ENCODE data around the gene LARGE1. TPM values are rescaled to one million over a fixed set of nuclear protein-coding genes. Genes with fewer than 3 reads are reported as not detected.

Gene LARGE1
- polyA plus RNA-seq, 3 donors = 0.05 to 0.13 TPM; not detected in 1

GRCh38 chr22:33353502-33353901 is 566.8 kb downstream of the LARGE1 start:
- H3K27ac ChIP-seq (ENCODE audit: low read depth in 1 of 2, low read length in 2 of 2) = no peak overlapping the region
- Mint-ChIP-seq H3K4me1 (no peaks in the 10 kb centered on the region), H3K4me3 (no peak overlapping the region), H3K36me3 (no peaks in the 10 kb centered on the region), H3K27ac (no peak overlapping the region), H3K9me3 (peaks cover 5 to 28% (median 12%) of the 10 kb centered on the region in 7 donors), H3K27me3 (ENCODE audit: low read depth in 3 of 3) (no peaks in the 10 kb centered on the region)
- 100% methylated on average over 4 of the region's 4 CpGs for WGBS (ENCODE audit: insufficient coverage)
- H4K20me1 ChIP-seq (ENCODE audit: insufficient read depth, low read length) = no peaks in the 10 kb centered on the region
- no peak overlapping the region for H3K9ac ChIP-seq (ENCODE audit: insufficient read depth, low read length, poor library complexity, severe bottlenecking)
- no peak overlapping the region for H3K4me3 ChIP-seq (replicated peaks in 1 of 3; ENCODE audit: low read depth in 2 of 3, low read length in 3 of 3)
- no peaks in the 10 kb centered on the region for H3K4me1 ChIP-seq (ENCODE audit: control insufficient read depth in 1 of 2, insufficient read depth in 2 of 2, low read length in 2 of 2)
- peaks cover 16 to 24% of the 10 kb centered on the region in 2 donors for H3K9me3 ChIP-seq (replicated peaks in 1 of 2; ENCODE audit: control insufficient read depth in 1 of 2, insufficient read depth in 1 of 2, low read length in 2 of 2)
- no peak for TF ChIP-seq CTCF (IDR thresholded peaks at IDR 0.05)
- H3K79me2 ChIP-seq (ENCODE audit: insufficient read depth, low read length) = no peaks in the 10 kb centered on the region
- intact Hi-C loops (cut with micrococcal nuclease) = no loop called here
- no peak for DNase-seq
- H3K4me2 ChIP-seq (replicated peaks; ENCODE audit: extremely low read depth, low read length, poor library complexity, severe bottlenecking) = no peak overlapping the region
- no peak overlapping the region for H2AFZ ChIP-seq (ENCODE audit: insufficient read depth, low read depth, low read length, poor library complexity, severe bottlenecking)
- H3K27me3 ChIP-seq (ENCODE audit: control insufficient read depth in 2 of 2, insufficient read depth in 2 of 2, low read length in 2 of 2) = no peaks in the 10 kb centered on the region
- no peaks in the 10 kb centered on the region for H3K36me3 ChIP-seq (replicated peaks in 1 of 2; ENCODE audit: control insufficient read depth in 1 of 2, insufficient read depth in 2 of 2, low read length in 2 of 2)

- intact Hi-C loops (cut with micrococcal nuclease) = no loop called here
- H3K9ac ChIP-seq (ENCODE audit: insufficient read depth, low read length, poor library complexity, severe bottlenecking) = no peak overlapping the region
These were observed 567.5 kb downstream of the LARGE1 start for GRCh38 chr22:33352768-33353167.

More at GRCh38 chr22:33352768-33353167, 567.5 kb downstream of the LARGE1 start:
- Mint-ChIP-seq H3K36me3 (no peaks in the 10 kb centered on the region), H3K27me3 (ENCODE audit: low read depth in 3 of 3) (no peaks in the 10 kb centered on the region), H3K4me1 (no peaks in the 10 kb centered on the region), H3K27ac (no peak overlapping the region), H3K4me3 (no peak overlapping the region), H3K9me3 (peaks cover 6 to 27% (median 15%) of the 10 kb centered on the region in 7 donors)
- H3K9me3 ChIP-seq (replicated peaks in 1 of 2; ENCODE audit: control insufficient read depth in 1 of 2, insufficient read depth in 1 of 2, low read length in 2 of 2) = peaks cover 18 to 27% of the 10 kb centered on the region in 2 donors
- H3K36me3 ChIP-seq (replicated peaks in 1 of 2; ENCODE audit: control insufficient read depth in 1 of 2, insufficient read depth in 2 of 2, low read length in 2 of 2) = no peaks in the 10 kb centered on the region
- H2AFZ ChIP-seq (ENCODE audit: insufficient read depth, low read depth, low read length, poor library complexity, severe bottlenecking) = no peak overlapping the region
- H3K4me2 ChIP-seq (replicated peaks; ENCODE audit: extremely low read depth, low read length, poor library complexity, severe bottlenecking) = no peak overlapping the region
- no peak overlapping the region for H3K4me3 ChIP-seq (replicated peaks in 1 of 3; ENCODE audit: low read depth in 2 of 3, low read length in 3 of 3)
- H3K27ac ChIP-seq (ENCODE audit: low read depth in 1 of 2, low read length in 2 of 2) = no peak overlapping the region
- no peaks in the 10 kb centered on the region for H3K79me2 ChIP-seq (ENCODE audit: insufficient read depth, low read length)
- no peaks in the 10 kb centered on the region for H3K4me1 ChIP-seq (ENCODE audit: control insufficient read depth in 1 of 2, insufficient read depth in 2 of 2, low read length in 2 of 2)
- DNase-seq = no peak
- H4K20me1 ChIP-seq (ENCODE audit: insufficient read depth, low read length) = no peaks in the 10 kb centered on the region
- WGBS (ENCODE audit: insufficient coverage) = no CpG with 5 or more reads among the region's 1 CpG
- no peaks in the 10 kb centered on the region for H3K27me3 ChIP-seq (ENCODE audit: control insufficient read depth in 2 of 2, insufficient read depth in 2 of 2, low read length in 2 of 2)
- TF ChIP-seq CTCF (IDR thresholded peaks at IDR 0.05) = no peak
